ENCODE measurements around the gene PRSS48. TPM values are rescaled to one million over a fixed set of nuclear protein-coding genes. Genes with fewer than 3 reads are reported as not detected.

PRSS48 gene
- total RNA-seq, 1 experiment from 2014 or later: not detected

GRCh38 chr4:151227172-151227571 lies 49.8 kb upstream of the PRSS48 start:
- no peaks in the 10 kb centered on the region for H4K20me1 ChIP-seq (ENCODE audit: insufficient read depth)
- H3K27ac ChIP-seq (ENCODE audit: low read depth, low read length): no peak overlapping the region
- no peak for TF ChIP-seq RAD21 (IDR thresholded peaks at IDR 0.05; ENCODE audit: low read depth)
- no peak for TF ChIP-seq SIN3A (IDR thresholded peaks at IDR 0.05; ENCODE audit: low read depth)
- no peak for TF ChIP-seq REST (IDR thresholded peaks at IDR 0.05; ENCODE audit: low read depth)
- TF ChIP-seq ELF1 (IDR thresholded peaks at IDR 0.05; ENCODE audit: borderline replicate concordance, low read depth): no peak
- TF ChIP-seq FOSL1 (IDR thresholded peaks at IDR 0.05; ENCODE audit: low read depth): no peak
- TF ChIP-seq MAX (IDR thresholded peaks at IDR 0.05): no peak
- no peak for TF ChIP-seq EZH2 (IDR thresholded peaks at IDR 0.05)
- no peak for TF ChIP-seq POLR2A (IDR thresholded peaks at IDR 0.05; ENCODE audit: borderline replicate concordance, extremely low read depth, insufficient read depth, insufficient read length)
- TF ChIP-seq SP1 (IDR thresholded peaks at IDR 0.05; ENCODE audit: low read depth): no peak
- no peak for TF ChIP-seq ATF3 (IDR thresholded peaks at IDR 0.05)
- no peak for TF ChIP-seq ZBTB33 (IDR thresholded peaks at IDR 0.05; ENCODE audit: extremely low read depth, insufficient replicate concordance, low read length)
- no peak for TF ChIP-seq EGR1 (IDR thresholded peaks at IDR 0.05; ENCODE audit: low read depth)
- no peak for TF ChIP-seq ZFX (IDR thresholded peaks at IDR 0.05)
- no peak for TF ChIP-seq JUND (IDR thresholded peaks at IDR 0.05)
- no peak for TF ChIP-seq POLR2AphosphoS5 (IDR thresholded peaks at IDR 0.05; ENCODE audit: low read depth, low read length)
- no peak for TF ChIP-seq CTCF (IDR thresholded peaks at IDR 0.05 in 2 of 3, conservative IDR thresholded peaks at IDR 0.05 in 1 of 3; ENCODE audit: borderline replicate concordance in 1 of 3, insufficient read depth in 1 of 3, low read depth in 2 of 3, low read length in 2 of 3)
- TF ChIP-seq CBX3 (IDR thresholded peaks at IDR 0.05; ENCODE audit: low read depth): no peak
- H3K4me1 ChIP-seq (ENCODE audit: control insufficient read depth in 1 of 2, insufficient read depth in 2 of 2, low read length in 2 of 2): peaks cover 0 to 24% of the 10 kb centered on the region in 2 experiments; a peak in 2 of 4 replicates
- no peaks in the 10 kb centered on the region; the same call in 1 of the 2 replicates for H3K79me2 ChIP-seq (ENCODE audit: insufficient read depth, low read length)
- H3K36me3 ChIP-seq (ENCODE audit: control insufficient read depth in 1 of 2, insufficient read depth in 2 of 2, low read length in 2 of 2): no peaks in the 10 kb centered on the region
- RAD21 ChIA-PET (ENCODE audit: low non-redundant PET in 1 of 2, low total read pairs in 2 of 2, uncharacterized antibody in 2 of 2, unreplicated experiment in 2 of 2): no interaction called here
- CTCF ChIA-PET: no interaction called here
- BruUV-seq (replicated peaks): no TSS peak
- no peak overlapping the region for H3K4me2 ChIP-seq (ENCODE audit: low read length)
- H3K9me2 ChIP-seq (ENCODE audit: insufficient read depth): no peaks in the 10 kb centered on the region
- no peak overlapping the region for H3K9ac ChIP-seq (ENCODE audit: low read length)
- DNase-seq (ENCODE audit: low read depth, low spot score) (no peak), ATAC-seq (no peak)
- no peak overlapping the region for H2AFZ ChIP-seq (ENCODE audit: low read depth, low read length, poor library complexity, severe bottlenecking)
- H3K9me3 ChIP-seq (ENCODE audit: control insufficient read depth in 1 of 2, insufficient read depth in 1 of 2, low read depth in 1 of 2, low read length in 2 of 2): no peaks in the 10 kb centered on the region
- no peaks in the 10 kb centered on the region for H3K27me3 ChIP-seq (ENCODE audit: insufficient read depth, low read length)
- no peak overlapping the region for H3K4me3 ChIP-seq (replicated peaks in 1 of 2; ENCODE audit: low read depth in 1 of 2, low read length in 2 of 2)
- intact Hi-C loops (cut with micrococcal nuclease): no loop called here
- POLR2A ChIA-PET: no interaction called here
